Activated naive CD4-positive, alpha-beta T cell (primary cell): ENCODE results near the gene TMEM178B.
"Not testable (repeated sequence)": the region's sequence is repeated elsewhere in the genome, so short reads cannot be mapped to it uniquely, and the experiment has no call there.

ENCODE experiments used
- DNase-seq, 4 experiments: peaks; one replicate each; lab custom pipeline; 2025; lab: John Stamatoyannopoulos, UW

TMEM178B gene

GRCh38 chr7:141389140-141389796 is 315.4 kb downstream of the TMEM178B start:
- no peak for DNase-seq

GRCh38 chr7:141390339-141390738 is 316.5 kb downstream of the TMEM178B start:
- no peak for DNase-seq

- DNase-seq, result no peak
These were observed 319.2 kb downstream of the TMEM178B start for GRCh38 chr7:141393056-141393455.

- DNase-seq, result no peak
These were observed 323.6 kb downstream of the TMEM178B start for GRCh38 chr7:141397236-141398163.

- DNase-seq, result no peak
These were observed 326.5 kb downstream of the TMEM178B start for GRCh38 chr7:141400356-141400755.

- DNase-seq, result no peak
These were observed 328.6 kb downstream of the TMEM178B start for GRCh38 chr7:141402277-141402996.

- not testable (repeated sequence) for DNase-seq
These were observed 330.0 kb downstream of the TMEM178B start for GRCh38 chr7:141403846-141404245.

- DNase-seq, result no peak
These were observed 332.5 kb downstream of the TMEM178B start for GRCh38 chr7:141406347-141406746.

- DNase-seq, result no peak
These were observed 334.0 kb downstream of the TMEM178B start for GRCh38 chr7:141407893-141408292.

- no peak for DNase-seq
These were observed 334.6 kb downstream of the TMEM178B start for GRCh38 chr7:141408440-141408839.

GRCh38 chr7:141409219-141409618 is 335.4 kb downstream of the TMEM178B start:
- DNase-seq, result no peak

- no peak for DNase-seq
These were observed 336.0 kb downstream of the TMEM178B start for GRCh38 chr7:141409801-141410329.

- DNase-seq, result no peak
These were observed 336.6 kb downstream of the TMEM178B start for GRCh38 chr7:141410353-141411000.

GRCh38 chr7:141411133-141411532 is 337.3 kb downstream of the TMEM178B start:
- no peak for DNase-seq

GRCh38 chr7:141415999-141416398 is 342.1 kb downstream of the TMEM178B start:
- DNase-seq, result no peak

GRCh38 chr7:141416650-141417270 is 342.9 kb downstream of the TMEM178B start:
- DNase-seq, result no peak

- no peak for DNase-seq
These were observed 343.6 kb downstream of the TMEM178B start for GRCh38 chr7:141417506-141417905.

- DNase-seq, result no peak
These were observed 344.2 kb downstream of the TMEM178B start for GRCh38 chr7:141418066-141418465.

- DNase-seq, result no peak
These were observed 347.4 kb downstream of the TMEM178B start for GRCh38 chr7:141421306-141421705.

GRCh38 chr7:141427134-141427533 is 353.3 kb downstream of the TMEM178B start:
- DNase-seq, result no peak

GRCh38 chr7:141430455-141431139 is 356.7 kb downstream of the TMEM178B start:
- DNase-seq, result no peak
